K562 (cell line): Measurements from ENCODE around the gene SH2B2. TPM values are rescaled to one million over a fixed set of nuclear protein-coding genes. Genes with fewer than 3 reads are reported as not detected.

Source experiments
- ATAC-seq: fragments of 200-7000 bp; cut with Tn5 transposase; 3 replicates; pipeline ENCODE4 v1.9.1; 2020; ENCODE audit warnings: moderate library complexity
- BruUV-seq: library from RNA; stranded (reverse); fragments of 400-500 nt; replicated peaks from 2 replicates; lab custom pipeline; 2021; lab: Mats Ljungman, UMichigan
- CTCF ChIA-PET: fragments of 300-600 bp; formaldehyde crosslinking; extraction: SDS; loops from one replicate; lab custom pipeline; 2021; ENCODE audit warnings: low intra/inter-chr PET ratio; lab: Yijun Ruan, JAX
- POLR2A ChIA-PET: fragments of 300-600, 350-650 bp; sonication (Branson Sonifier 250); formaldehyde crosslinking; extraction: SDS; loops from one replicate; lab custom pipeline; 2021; ENCODE audit warnings: antibody characterized with exemption, inconsistent platforms; lab: Yijun Ruan, JAX
- DNase-seq, 4 experiments: peaks; one replicate each; pipeline versions ENCODE4 v3.0.0 to v3.0.0-alpha.2; 2011 to 2018; ENCODE audit warnings: low spot score in 3 of 4, mixed read lengths in 3 of 4; ENCODE audit errors: extremely low read depth in 1 of 4
- FAIRE-seq: peaks from 2 replicates; lab custom pipeline; 2011; peaks lifted over from hg19 to GRCh38; lab: Jason Lieb, UNC
- H2AFZ ChIP-seq: 2 replicates; pipeline ENCODE4 v1.6.0; 2011; ENCODE audit warnings: low read depth, low read length, control low read depth, inconsistent platforms
- H3K27ac ChIP-seq: fragments of 200-600 bp; 3 replicates; pipeline ENCODE4 v1.8.0; 2011; ENCODE audit warnings: low read depth, mild to moderate bottlenecking, control low read depth, inconsistent platforms, low read length, moderate library complexity, mixed read lengths; ENCODE audit errors: extremely low read depth
- H3K27me3 ChIP-seq, 2 experiments: fragments of 300-600 bp in 1 of 2; 2 replicates in 1 of 2; 3 replicates in 1 of 2; pipeline versions ENCODE4 v1.6.0 to v1.8.0; 2011; ENCODE audit warnings: inconsistent platforms in 2 of 2, low read length in 2 of 2, mild to moderate bottlenecking in 1 of 2, mixed read lengths in 1 of 2, moderate library complexity in 1 of 2; ENCODE audit not compliant: control insufficient read depth in 2 of 2, insufficient read depth in 2 of 2
- H3K36me3 ChIP-seq: fragments of 300-600 bp; 3 replicates; pipeline ENCODE4 v1.8.0; 2011; ENCODE audit warnings: mild to moderate bottlenecking, low read length, inconsistent platforms; ENCODE audit not compliant: control insufficient read depth, insufficient read depth
- H3K4me1 ChIP-seq, 2 experiments: fragments of 200-600 bp in 1 of 2; replicated peaks in 1 of 2; 2 replicates in 1 of 2; 3 replicates in 1 of 2; pipeline versions ENCODE4 v1.5.1 to v1.8.0; 2011; ENCODE audit warnings: inconsistent platforms in 2 of 2, low read length in 2 of 2, mild to moderate bottlenecking in 1 of 2, mixed read lengths in 1 of 2, moderate library complexity in 1 of 2; ENCODE audit not compliant: control insufficient read depth in 2 of 2, insufficient read depth in 2 of 2
- H3K4me2 ChIP-seq: 2 replicates; pipeline ENCODE4 v1.6.1; 2011; ENCODE audit warnings: low read length, control low read depth, inconsistent platforms, mixed read lengths; ENCODE audit not compliant: insufficient read depth
- H3K4me3 ChIP-seq: fragments of 200-600 bp; sonication (generic), shearing (Covaris generic); 2 replicates; pipeline ENCODE4 v1.5.1; 2016; ENCODE audit warnings: control low read depth, inconsistent platforms
- H3K79me2 ChIP-seq: fragments of 200-600 bp; 3 replicates; pipeline ENCODE4 v1.8.0; 2011; ENCODE audit warnings: low read length, inconsistent platforms; ENCODE audit not compliant: control insufficient read depth, insufficient read depth
- H3K9ac ChIP-seq, 2 experiments: 2 replicates each; pipeline versions ENCODE4 v1.6.0 to v1.6.1; 2011; ENCODE audit warnings: low read depth in 2 of 2, low read length in 2 of 2, control low read depth in 1 of 2, inconsistent platforms in 1 of 2, mild to moderate bottlenecking in 1 of 2, mixed read lengths in 1 of 2; ENCODE audit not compliant: insufficient read depth in 1 of 2
- H3K9me1 ChIP-seq: one replicate; pipeline ENCODE4 v1.6.0; 2011; ENCODE audit warnings: inconsistent platforms, mild to moderate bottlenecking, low read length, moderate library complexity; ENCODE audit not compliant: control insufficient read depth, insufficient read depth
- H3K9me3 ChIP-seq: replicated peaks from 2 replicates; pipeline ENCODE4 v1.5.1; 2011; ENCODE audit warnings: low read depth, low read length, inconsistent platforms; ENCODE audit not compliant: control insufficient read depth, insufficient read depth
- H4K20me1 ChIP-seq: replicated peaks from 2 replicates; pipeline ENCODE4 v1.6.1; 2011; ENCODE audit warnings: low read length, inconsistent platforms, mixed read lengths; ENCODE audit not compliant: control insufficient read depth, insufficient read depth
- BHLHE40 ChIP-seq: IDR thresholded peaks from 2 replicates; pipeline ENCODE4 v1.6.1; 2011; ENCODE audit warnings: low read length, improper control_type of control experiment
- CBX3 ChIP-seq, 2 experiments: IDR thresholded peaks; 1 replicate in 1 of 2; 2 replicates in 1 of 2; pipeline ENCODE4 v1.6.1; 2012; ENCODE audit warnings: inconsistent platforms in 2 of 2, low read length in 2 of 2, borderline replicate concordance in 1 of 2, control low read depth in 1 of 2
- DPF2 ChIP-seq: fragments of 450-650 bp; IDR thresholded peaks from 2 replicates; pipeline ENCODE4 v1.6.1; 2016
- EGR1 ChIP-seq: fragments of 450-650 bp; conservative IDR thresholded peaks from 2 replicates; pipeline ENCODE4 v1.6.1; 2017; ENCODE audit warnings: mild to moderate bottlenecking
- JUND ChIP-seq, 2 experiments: IDR thresholded peaks; 2 replicates in 1 of 2; 3 replicates in 1 of 2; pipeline ENCODE4 v1.6.1; 2011; ENCODE audit warnings: borderline replicate concordance in 2 of 2, low read depth in 2 of 2, low read length in 2 of 2, improper control_type of control experiment in 1 of 2, missing biosample characterization in 1 of 2, missing genetic modification characterization in 1 of 2, missing genetic modification reagents in 1 of 2
- MYC ChIP-seq, 2 experiments: fragments of 250-450 bp in 1 of 2; sonication (Bioruptor Pico) in 1 of 2; IDR thresholded peaks; 2 replicates each; pipeline versions ENCODE4 v1.5.1 to v1.6.1; 2012 to 2021; ENCODE audit warnings: low read depth in 2 of 2, borderline replicate concordance in 1 of 2, improper control_type of control experiment in 1 of 2, low read length in 1 of 2, mild to moderate bottlenecking in 1 of 2, moderate library complexity in 1 of 2
- NR2C2 ChIP-seq, 2 experiments: fragments of 200-800 bp in 1 of 2; sonication (Bioruptor generic) in 1 of 2; sonication (generic) in 1 of 2; formaldehyde crosslinking in 1 of 2; IDR thresholded peaks; 2 replicates each; pipeline versions ENCODE4 v1.6.1 to v1.8.0; 2016 to 2022; ENCODE audit warnings: mild to moderate bottlenecking in 1 of 2, missing compliant biosample characterization in 1 of 2, missing genetic modification characterization in 1 of 2, missing genetic modification reagents in 1 of 2
- PHF8 ChIP-seq: fragments of 200-600 bp; sonication (generic); IDR thresholded peaks from 2 replicates; pipeline ENCODE4 v1.6.1; 2012; ENCODE audit warnings: mixed run types, mild to moderate bottlenecking, inconsistent platforms, low read length, moderate library complexity, borderline replicate concordance
- SMARCE1 ChIP-seq: fragments of 450-650 bp; IDR thresholded peaks from 2 replicates; pipeline ENCODE4 v1.7.1; 2016; ENCODE audit warnings: mild to moderate bottlenecking
- TEAD1 ChIP-seq, 2 experiments: fragments of 450-650 bp in 1 of 2; sonication (generic) in 1 of 2; formaldehyde crosslinking; IDR thresholded peaks; 2 replicates each; pipeline versions ENCODE4 v1.4.0 to v1.8.0; 2020 to 2022; ENCODE audit warnings: mild to moderate bottlenecking in 2 of 2, missing genetic modification reagents in 1 of 2
- ZNF133 ChIP-seq: fragments of 250-450 bp; sonication (Bioruptor Pico); IDR thresholded peaks from 2 replicates; pipeline ENCODE4 v1.4.0; 2020; ENCODE audit warnings: mild to moderate bottlenecking
- WGBS: fragments of 100-300 bp; shearing (Covaris generic); methylation state at CpG from one replicate; pipeline ENCODE4 v1.1.6; 2016; ENCODE audit warnings: low coverage, mixed read lengths; ENCODE audit not compliant: insufficient coverage; ENCODE audit errors: missing lambda C conversion rate; 5-methylcytosine and 5-hydroxymethylcytosine counted together
- in situ Hi-C: fragments of 300-500 bp; cut with MboI; formaldehyde crosslinking; loops from 4 replicates; pipeline ENCODE4 v1.15.0; 2018; ENCODE audit warnings: inconsistent platforms, mixed read lengths
- intact Hi-C: fragments of 100-400 bp; cut with micrococcal nuclease; formaldehyde crosslinking; loops from 2 replicates; pipeline ENCODE4 v1.14.2; 2022
- polyA plus RNA-seq, 8 experiments: library from polyadenylated mRNA; depleted of rRNA in 4 of 8; stranded (reverse) in 5 of 8; unstranded in 3 of 8; fragments of >200 nt; fragmentation: Nextera tagmentation in 2 of 8; fragmentation: Illumina TruSeq in 1 of 8; extraction: Ambion mirVana in 2 of 8; extraction: Trizol in 1 of 8; gene quantifications; 2 replicates each; pipeline versions ENCODE4 v1.2.1 to v1.2.3, GENCODE V29; 2011 to 2014; ENCODE audit warnings: inconsistent platforms in 1 of 8, missing spikeins in 1 of 8
- total RNA-seq, 7 experiments: library from RNA; depleted of rRNA in 6 of 7; stranded (reverse); fragments of >200 nt in 6 of 7; fragmentation: Illumina TruSeq in 2 of 7; extraction: Trizol in 2 of 7; gene quantifications; 2 replicates each; pipeline versions ENCODE4 v1.2.1 to v1.2.3, GENCODE V29; 2011 to 2021; ENCODE audit warnings: low replicate concordance in 1 of 7
- TF ChIP-seq, protein P1 (sequence below): fragments of 200-800 bp; sonication (Bioruptor generic); IDR thresholded peaks from 2 replicates; pipeline ENCODE4 v1.6.1; 2017; ENCODE audit warnings: missing genetic modification characterization, missing compliant biosample characterization
- TF ChIP-seq, protein P2 (sequence below): fragments of 450-650 bp; IDR thresholded peaks from 2 replicates; pipeline ENCODE4 v1.6.1; 2017; ENCODE audit warnings: antibody characterized with exemption
- TF ChIP-seq, protein P3 (sequence below), 2 experiments: IDR thresholded peaks; 2 replicates each; pipeline ENCODE4 v1.6.1; 2011; ENCODE audit warnings: borderline replicate concordance in 1 of 2, control low read depth in 1 of 2, low read depth in 1 of 2, low read length in 1 of 2, mild to moderate bottlenecking in 1 of 2, mixed read lengths in 1 of 2, moderate library complexity in 1 of 2; ENCODE audit not compliant: insufficient read depth in 1 of 2, insufficient read length in 1 of 2, poor library complexity in 1 of 2, severe bottlenecking in 1 of 2; ENCODE audit errors: extremely low read depth in 1 of 2

Gene SH2B2
- total and polyA plus RNA-seq, 9 of the 15 experiments (the other 6 are each of a cell fraction or from before 2014, with no cell fraction given), result 0.03 to 0.89 (median 0.07) TPM; not detected in 4

DNA sequence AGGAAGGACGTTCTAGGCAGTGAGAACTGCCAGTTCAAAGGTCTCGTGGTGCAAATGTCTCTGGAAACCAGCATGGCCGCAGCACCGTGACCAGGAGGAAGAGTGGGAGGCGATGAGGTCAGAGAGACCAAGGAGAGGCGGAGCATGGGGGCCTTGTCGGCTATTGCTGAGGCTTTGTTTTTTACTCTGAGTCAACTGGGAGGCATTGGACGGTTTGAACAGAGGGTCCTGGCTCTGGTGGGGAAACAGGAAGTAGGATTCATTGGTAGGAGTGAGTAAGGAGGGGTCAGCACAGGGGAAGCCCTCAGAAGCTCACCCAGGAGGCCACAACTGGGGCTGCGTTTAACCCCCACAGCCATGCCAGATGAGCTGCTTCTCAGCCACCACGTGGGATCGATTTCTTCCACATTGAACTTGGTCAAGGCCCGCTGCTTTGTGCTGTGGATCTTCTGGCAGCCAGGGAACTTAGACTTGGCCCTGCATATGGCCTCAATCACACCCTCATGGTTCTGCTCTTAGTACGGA lies 22.2 kb upstream of the SH2B2 start:
- CTCF ChIA-PET, result interaction anchor here (0.6 kb wide), 1 partner anchor 9 kb away, joined by 3 read pairs; no protein-coding TSS in a partner anchor
- ATAC-seq (peak; percentile 87), FAIRE-seq (peak; percentile 93), DNase-seq (peak; percentile 78 to 81 (median 80))
- POLR2A ChIA-PET, result interaction anchor here (0.6 to 1.4 kb wide), 5 partner anchors 12 to 703 kb away, joined by 3 to 5 read pairs (median 3); no protein-coding TSS in a partner anchor
- 29% methylated on average over 13 of the region's 13 CpGs for WGBS
- Histone ChIP-seq H3K27ac (peak overlapping the region; percentile 56), H3K4me1 (peaks cover 15 to 39% of the 10 kb centered on the region in 2 experiments), H3K79me2 (no peaks in the 10 kb centered on the region), H3K4me3 (no peak overlapping the region), H3K9me1 (no peaks in the 10 kb centered on the region), H3K9ac (peak overlapping the region; percentile 29 to 84; a peak in 3 of 4 replicates), H3K9me3 (no peaks in the 10 kb centered on the region), H3K36me3 (no peaks in the 10 kb centered on the region), H3K4me2 (peak overlapping the region; percentile 28; the same call in 1 of the 2 replicates), H4K20me1 (0 out of 2 replicates have a peak, but pooled peaks cover 6% of the 10 kb centered on the region), H3K27me3 (peaks cover 0 to 16% of the 10 kb centered on the region in 2 experiments; a peak in 2 of 5 replicates), H2AFZ (peak overlapping the region; percentile 85)
- BruUV-seq, result no TSS peak
- in situ Hi-C loops, result no loop called here
- intact Hi-C loops, result no loop called here
- TF ChIP-seq SMARCE1, result peak; percentile 36; the same call in 1 of the 2 replicates
- no peak for TF ChIP-seq NR2C2 (CRISPR knock-in tag; IDR thresholded peaks at IDR 0.05)
- peak; percentile 54; the same call in 1 of the 2 replicates for TF ChIP-seq NR2C2 (tag; IDR thresholded peaks at IDR 0.05)
- peak; percentile 56; the same call in 1 of the 2 replicates for TF ChIP-seq DPF2
- TF ChIP-seq EGR1, result peak; percentile 74
- TF ChIP-seq ZNF133 (CRISPR knock-in tag), result no peak
- TF ChIP-seq PHF8, result no peak; the same call in 1 of the 2 replicates
- TF ChIP-seq, protein P1, sequence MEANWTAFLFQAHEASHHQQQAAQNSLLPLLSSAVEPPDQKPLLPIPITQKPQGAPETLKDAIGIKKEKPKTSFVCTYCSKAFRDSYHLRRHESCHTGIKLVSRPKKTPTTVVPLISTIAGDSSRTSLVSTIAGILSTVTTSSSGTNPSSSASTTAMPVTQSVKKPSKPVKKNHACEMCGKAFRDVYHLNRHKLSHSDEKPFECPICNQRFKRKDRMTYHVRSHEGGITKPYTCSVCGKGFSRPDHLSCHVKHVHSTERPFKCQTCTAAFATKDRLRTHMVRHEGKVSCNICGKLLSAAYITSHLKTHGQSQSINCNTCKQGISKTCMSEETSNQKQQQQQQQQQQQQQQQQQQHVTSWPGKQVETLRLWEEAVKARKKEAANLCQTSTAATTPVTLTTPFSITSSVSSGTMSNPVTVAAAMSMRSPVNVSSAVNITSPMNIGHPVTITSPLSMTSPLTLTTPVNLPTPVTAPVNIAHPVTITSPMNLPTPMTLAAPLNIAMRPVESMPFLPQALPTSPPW, result peak; percentile 44; the same call in 1 of the 2 replicates
- TF ChIP-seq MYC (IDR thresholded peaks at IDR 0.05; ENCODE audit: low read depth, low read length), result peak; percentile 46; the same call in 1 of the 2 replicates
- no peak for TF ChIP-seq MYC (CRISPR knock-in tag; IDR thresholded peaks at IDR 0.05; ENCODE audit: borderline replicate concordance, low read depth)
- peak in 1 of 2 experiments; percentile 16; a peak in 1 of 3 replicates for TF ChIP-seq CBX3 (IDR thresholded peaks at IDR 0.05; ENCODE audit: borderline replicate concordance in 1 of 2, low read length in 2 of 2)
- TF ChIP-seq, protein P2, sequence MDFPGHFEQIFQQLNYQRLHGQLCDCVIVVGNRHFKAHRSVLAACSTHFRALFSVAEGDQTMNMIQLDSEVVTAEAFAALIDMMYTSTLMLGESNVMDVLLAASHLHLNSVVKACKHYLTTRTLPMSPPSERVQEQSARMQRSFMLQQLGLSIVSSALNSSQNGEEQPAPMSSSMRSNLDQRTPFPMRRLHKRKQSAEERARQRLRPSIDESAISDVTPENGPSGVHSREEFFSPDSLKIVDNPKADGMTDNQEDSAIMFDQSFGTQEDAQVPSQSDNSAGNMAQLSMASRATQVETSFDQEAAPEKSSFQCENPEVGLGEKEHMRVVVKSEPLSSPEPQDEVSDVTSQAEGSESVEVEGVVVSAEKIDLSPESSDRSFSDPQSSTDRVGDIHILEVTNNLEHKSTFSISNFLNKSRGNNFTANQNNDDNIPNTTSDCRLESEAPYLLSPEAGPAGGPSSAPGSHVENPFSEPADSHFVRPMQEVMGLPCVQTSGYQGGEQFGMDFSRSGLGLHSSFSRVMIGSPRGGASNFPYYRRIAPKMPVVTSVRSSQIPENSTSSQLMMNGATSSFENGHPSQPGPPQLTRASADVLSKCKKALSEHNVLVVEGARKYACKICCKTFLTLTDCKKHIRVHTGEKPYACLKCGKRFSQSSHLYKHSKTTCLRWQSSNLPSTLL, result no peak
- 0 out of 2 replicates have a peak, but pooled peaks have one; percentile 7 for TF ChIP-seq BHLHE40
- TF ChIP-seq, protein P3, sequence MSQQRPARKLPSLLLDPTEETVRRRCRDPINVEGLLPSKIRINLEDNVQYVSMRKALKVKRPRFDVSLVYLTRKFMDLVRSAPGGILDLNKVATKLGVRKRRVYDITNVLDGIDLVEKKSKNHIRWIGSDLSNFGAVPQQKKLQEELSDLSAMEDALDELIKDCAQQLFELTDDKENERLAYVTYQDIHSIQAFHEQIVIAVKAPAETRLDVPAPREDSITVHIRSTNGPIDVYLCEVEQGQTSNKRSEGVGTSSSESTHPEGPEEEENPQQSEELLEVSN (IDR thresholded peaks at IDR 0.05; ENCODE audit: borderline replicate concordance in 1 of 2, extremely low read depth in 1 of 2, insufficient read depth in 1 of 2, insufficient read length in 1 of 2, low read depth in 1 of 2, low read length in 1 of 2, poor library complexity in 1 of 2, severe bottlenecking in 1 of 2), result peak; percentile 50 to 64
- TF ChIP-seq TEAD1 (CRISPR knock-in tag; IDR thresholded peaks at IDR 0.05), result peak in 1 of 2 experiments; percentile 30; a peak in 1 of 4 replicates
- TF ChIP-seq JUND (IDR thresholded peaks at IDR 0.05; ENCODE audit: borderline replicate concordance, low read depth, low read length), result peak; percentile 77
- TF ChIP-seq JUND (tag; IDR thresholded peaks at IDR 0.05; ENCODE audit: borderline replicate concordance, low read depth, low read length), result peak; percentile 81; the same call in 2 of the 3 replicates
